K562 (cell line): Measurements from ENCODE around the gene CALD1. TPM values are rescaled to one million over a fixed set of nuclear protein-coding genes. Genes with fewer than 3 reads are reported as not detected.

Experiments used
- ATAC-seq: fragments of 200-7000 bp; cut with Tn5 transposase; 3 replicates; pipeline ENCODE4 v1.9.1; 2020; ENCODE audit warnings: moderate library complexity
- BruUV-seq: library from RNA; stranded (reverse); fragments of 400-500 nt; replicated peaks from 2 replicates; lab custom pipeline; 2021; lab: Mats Ljungman, UMichigan
- CTCF ChIA-PET: fragments of 300-600 bp; formaldehyde crosslinking; extraction: SDS; loops from one replicate; lab custom pipeline; 2021; ENCODE audit warnings: low intra/inter-chr PET ratio; lab: Yijun Ruan, JAX
- POLR2A ChIA-PET: fragments of 300-600, 350-650 bp; sonication (Branson Sonifier 250); formaldehyde crosslinking; extraction: SDS; loops from one replicate; lab custom pipeline; 2021; ENCODE audit warnings: antibody characterized with exemption, inconsistent platforms; lab: Yijun Ruan, JAX
- DNase-seq, 4 experiments: peaks; one replicate each; pipeline versions ENCODE4 v3.0.0 to v3.0.0-alpha.2; 2011 to 2018; ENCODE audit warnings: low spot score in 3 of 4, mixed read lengths in 3 of 4; ENCODE audit errors: extremely low read depth in 1 of 4
- FAIRE-seq: peaks from 2 replicates; lab custom pipeline; 2011; peaks lifted over from hg19 to GRCh38; lab: Jason Lieb, UNC
- H2AFZ ChIP-seq: 2 replicates; pipeline ENCODE4 v1.6.0; 2011; ENCODE audit warnings: low read depth, low read length, control low read depth, inconsistent platforms
- H3K27ac ChIP-seq: fragments of 200-600 bp; 3 replicates; pipeline ENCODE4 v1.8.0; 2011; ENCODE audit warnings: low read depth, mild to moderate bottlenecking, control low read depth, inconsistent platforms, low read length, moderate library complexity, mixed read lengths; ENCODE audit errors: extremely low read depth
- H3K27me3 ChIP-seq, 2 experiments: fragments of 300-600 bp in 1 of 2; 2 replicates in 1 of 2; 3 replicates in 1 of 2; pipeline versions ENCODE4 v1.6.0 to v1.8.0; 2011; ENCODE audit warnings: inconsistent platforms in 2 of 2, low read length in 2 of 2, mild to moderate bottlenecking in 1 of 2, mixed read lengths in 1 of 2, moderate library complexity in 1 of 2; ENCODE audit not compliant: control insufficient read depth in 2 of 2, insufficient read depth in 2 of 2
- H3K36me3 ChIP-seq: fragments of 300-600 bp; 3 replicates; pipeline ENCODE4 v1.8.0; 2011; ENCODE audit warnings: mild to moderate bottlenecking, low read length, inconsistent platforms; ENCODE audit not compliant: control insufficient read depth, insufficient read depth
- H3K4me1 ChIP-seq, 2 experiments: fragments of 200-600 bp in 1 of 2; replicated peaks in 1 of 2; 2 replicates in 1 of 2; 3 replicates in 1 of 2; pipeline versions ENCODE4 v1.5.1 to v1.8.0; 2011; ENCODE audit warnings: inconsistent platforms in 2 of 2, low read length in 2 of 2, mild to moderate bottlenecking in 1 of 2, mixed read lengths in 1 of 2, moderate library complexity in 1 of 2; ENCODE audit not compliant: control insufficient read depth in 2 of 2, insufficient read depth in 2 of 2
- H3K4me2 ChIP-seq: 2 replicates; pipeline ENCODE4 v1.6.1; 2011; ENCODE audit warnings: low read length, control low read depth, inconsistent platforms, mixed read lengths; ENCODE audit not compliant: insufficient read depth
- H3K4me3 ChIP-seq: fragments of 200-600 bp; sonication (generic), shearing (Covaris generic); 2 replicates; pipeline ENCODE4 v1.5.1; 2016; ENCODE audit warnings: control low read depth, inconsistent platforms
- H3K79me2 ChIP-seq: fragments of 200-600 bp; 3 replicates; pipeline ENCODE4 v1.8.0; 2011; ENCODE audit warnings: low read length, inconsistent platforms; ENCODE audit not compliant: control insufficient read depth, insufficient read depth
- H3K9ac ChIP-seq, 2 experiments: 2 replicates each; pipeline versions ENCODE4 v1.6.0 to v1.6.1; 2011; ENCODE audit warnings: low read depth in 2 of 2, low read length in 2 of 2, control low read depth in 1 of 2, inconsistent platforms in 1 of 2, mild to moderate bottlenecking in 1 of 2, mixed read lengths in 1 of 2; ENCODE audit not compliant: insufficient read depth in 1 of 2
- H3K9me1 ChIP-seq: one replicate; pipeline ENCODE4 v1.6.0; 2011; ENCODE audit warnings: inconsistent platforms, mild to moderate bottlenecking, low read length, moderate library complexity; ENCODE audit not compliant: control insufficient read depth, insufficient read depth
- H3K9me3 ChIP-seq: replicated peaks from 2 replicates; pipeline ENCODE4 v1.5.1; 2011; ENCODE audit warnings: low read depth, low read length, inconsistent platforms; ENCODE audit not compliant: control insufficient read depth, insufficient read depth
- H4K20me1 ChIP-seq: replicated peaks from 2 replicates; pipeline ENCODE4 v1.6.1; 2011; ENCODE audit warnings: low read length, inconsistent platforms, mixed read lengths; ENCODE audit not compliant: control insufficient read depth, insufficient read depth
- BMI1 ChIP-seq: fragments of 150-350 bp; IDR thresholded peaks from 2 replicates; pipeline ENCODE4 v1.6.1; 2014; ENCODE audit warnings: low read length
- CCNT2 ChIP-seq: IDR thresholded peaks from 2 replicates; pipeline ENCODE4 v1.6.1; 2011; ENCODE audit warnings: borderline replicate concordance, low read depth, mild to moderate bottlenecking, moderate library complexity, mixed read lengths, low read length; ENCODE audit not compliant: insufficient read length; ENCODE audit errors: extremely low read depth
- CREB5 ChIP-seq: fragments of 250-450 bp; sonication (Bioruptor Pico); IDR thresholded peaks from 2 replicates; pipeline ENCODE4 v1.5.0; 2020; ENCODE audit warnings: mild to moderate bottlenecking
- CSDE1 ChIP-seq, 2 experiments: fragments of 450-650 bp; IDR thresholded peaks; 2 replicates each; pipeline ENCODE4 v1.6.1; 2016; ENCODE audit warnings: mild to moderate bottlenecking in 1 of 2
- ETV6 ChIP-seq, 3 experiments: fragments of 150-350 bp in 1 of 3; sonication (generic) in 1 of 3; formaldehyde crosslinking in 1 of 3; IDR thresholded peaks; 2 replicates each; pipeline versions ENCODE4 v1.6.1 to v1.8.0; 2014 to 2022; ENCODE audit warnings: borderline replicate concordance in 2 of 3, low read depth in 2 of 3, antibody characterized with exemption in 1 of 3, low read length in 1 of 3, mild to moderate bottlenecking in 1 of 3, missing genetic modification reagents in 1 of 3
- ILF3 ChIP-seq: fragments of 450-650 bp; IDR thresholded peaks from 2 replicates; pipeline ENCODE4 v1.6.1; 2018; ENCODE audit warnings: antibody characterized with exemption, mild to moderate bottlenecking, moderate library complexity, borderline replicate concordance
- MYNN ChIP-seq, 2 experiments: sonication (generic); formaldehyde crosslinking in 1 of 2; IDR thresholded peaks; 2 replicates each; pipeline versions ENCODE4 v1.5.0 to v1.6.1; 2016 to 2020; ENCODE audit warnings: antibody characterized with exemption in 1 of 2, missing genetic modification reagents in 1 of 2
- NBN ChIP-seq: fragments of 450-650 bp; IDR thresholded peaks from 2 replicates; pipeline ENCODE4 v1.6.1; 2016; ENCODE audit warnings: low read depth, mild to moderate bottlenecking
- PRMT5 ChIP-seq: sonication (generic); formaldehyde crosslinking; IDR thresholded peaks from 2 replicates; pipeline ENCODE4 v1.5.0; 2020; ENCODE audit warnings: missing genetic modification reagents
- PURB ChIP-seq: sonication (generic); formaldehyde crosslinking; IDR thresholded peaks from 2 replicates; pipeline ENCODE4 v1.9.0; 2021; ENCODE audit warnings: low read depth, mild to moderate bottlenecking, missing genetic modification reagents
- PYGO2 ChIP-seq: fragments of 450-650 bp; IDR thresholded peaks from 2 replicates; pipeline ENCODE4 v1.6.1; 2016; ENCODE audit warnings: mild to moderate bottlenecking, missing genetic modification characterization, moderate library complexity, missing compliant biosample characterization
- RBFOX2 ChIP-seq: fragments of 200-400 bp; formaldehyde crosslinking; IDR thresholded peaks from 2 replicates; pipeline ENCODE4 v1.6.1; 2017; ENCODE audit warnings: low read depth, mild to moderate bottlenecking, low read length, moderate library complexity
- SMAD2 ChIP-seq: fragments of 150-350 bp; IDR thresholded peaks from 2 replicates; pipeline ENCODE4 v1.6.1; 2014; ENCODE audit warnings: low read depth, mild to moderate bottlenecking, low read length
- ZFPM2 ChIP-seq: fragments of 250-450 bp; sonication (Bioruptor Pico); IDR thresholded peaks from 2 replicates; pipeline ENCODE4 v1.5.1; 2022; ENCODE audit warnings: mild to moderate bottlenecking
- ZNF644 ChIP-seq: fragments of 200-800 bp; sonication (Bioruptor generic); IDR thresholded peaks from 2 replicates; pipeline ENCODE4 v1.6.1; 2016; ENCODE audit warnings: low read depth, missing genetic modification characterization, missing compliant biosample characterization
- ZNF830 ChIP-seq: fragments of 250-450 bp; sonication (Bioruptor Pico); IDR thresholded peaks from 2 replicates; pipeline ENCODE4 v1.5.0; 2021; ENCODE audit warnings: mild to moderate bottlenecking
- WGBS: fragments of 100-300 bp; shearing (Covaris generic); methylation state at CpG from one replicate; pipeline ENCODE4 v1.1.6; 2016; ENCODE audit warnings: low coverage, mixed read lengths; ENCODE audit not compliant: insufficient coverage; ENCODE audit errors: missing lambda C conversion rate; 5-methylcytosine and 5-hydroxymethylcytosine counted together
- in situ Hi-C: fragments of 300-500 bp; cut with MboI; formaldehyde crosslinking; loops from 4 replicates; pipeline ENCODE4 v1.15.0; 2018; ENCODE audit warnings: inconsistent platforms, mixed read lengths
- intact Hi-C: fragments of 100-400 bp; cut with micrococcal nuclease; formaldehyde crosslinking; loops from 2 replicates; pipeline ENCODE4 v1.14.2; 2022
- polyA plus RNA-seq, 8 experiments: library from polyadenylated mRNA; depleted of rRNA in 4 of 8; stranded (reverse) in 5 of 8; unstranded in 3 of 8; fragments of >200 nt; fragmentation: Nextera tagmentation in 2 of 8; fragmentation: Illumina TruSeq in 1 of 8; extraction: Ambion mirVana in 2 of 8; extraction: Trizol in 1 of 8; gene quantifications; 2 replicates each; pipeline versions ENCODE4 v1.2.1 to v1.2.3, GENCODE V29; 2011 to 2014; ENCODE audit warnings: inconsistent platforms in 1 of 8, missing spikeins in 1 of 8
- total RNA-seq, 7 experiments: library from RNA; depleted of rRNA in 6 of 7; stranded (reverse); fragments of >200 nt in 6 of 7; fragmentation: Illumina TruSeq in 2 of 7; extraction: Trizol in 2 of 7; gene quantifications; 2 replicates each; pipeline versions ENCODE4 v1.2.1 to v1.2.3, GENCODE V29; 2011 to 2021; ENCODE audit warnings: low replicate concordance in 1 of 7

Gene CALD1
- total and polyA plus RNA-seq, 9 of the 15 experiments (the other 6 are each of a cell fraction or from before 2014, with no cell fraction given): 0.40 TPM; not detected in 8

GRCh38 chr7:134919240-134919641, 139.8 kb downstream of the CALD1 start (continued):
- TF ChIP-seq ILF3 (no peak), MYNN (IDR thresholded peaks at IDR 0.05) (no peak), MYNN (CRISPR knock-in tag; IDR thresholded peaks at IDR 0.05) (no peak), PRMT5 (CRISPR knock-in tag) (no peak), CREB5 (CRISPR knock-in tag) (no peak), NBN (no peak), PURB (CRISPR knock-in tag) (no peak)

GRCh38 chr7:134920026-134920753, 140.8 kb downstream of the CALD1 start:
- Histone ChIP-seq H3K27me3 (no peaks in the 10 kb centered on the region), H4K20me1 (no peaks in the 10 kb centered on the region), H3K9me1 (no peaks in the 10 kb centered on the region), H3K9me3 (no peaks in the 10 kb centered on the region), H3K36me3 (no peaks in the 10 kb centered on the region), H3K9ac (no peak overlapping the region), H3K4me1 (no peaks in the 10 kb centered on the region; a peak in 1 of 5 replicates), H3K79me2 (no peaks in the 10 kb centered on the region), H3K4me3 (no peak overlapping the region), H3K27ac (no peak overlapping the region), H2AFZ (no peak overlapping the region), H3K4me2 (no peak overlapping the region)
- no peak for DNase-seq
- TF ChIP-seq RBFOX2 (no peak), SMAD2 (no peak), ZNF644 (tag) (no peak), PYGO2 (tag) (no peak), CSDE1 (IDR thresholded peaks at IDR 0.05) (no peak), BMI1 (no peak), ZNF830 (CRISPR knock-in tag) (no peak), ETV6 (IDR thresholded peaks at IDR 0.05; ENCODE audit: borderline replicate concordance in 1 of 2, low read depth in 2 of 2, low read length in 1 of 2) (no peak), ETV6 (CRISPR knock-in tag; IDR thresholded peaks at IDR 0.05; ENCODE audit: borderline replicate concordance) (no peak), ZFPM2 (CRISPR knock-in tag) (no peak), CCNT2 (no peak)
- ChIA-PET CTCF (no interaction called here), POLR2A (interaction anchor here (0.8 to 1.1 kb wide), 2 partner anchors 15 to 28 kb away, joined by 3 read pairs; no protein-coding TSS in a partner anchor)
- in situ Hi-C loops (no loop called here), intact Hi-C loops (no loop called here)
- no TSS peak for BruUV-seq
- no peak for ATAC-seq
- 4% methylated on average over 2 of the region's 2 CpGs for WGBS
- no peak for FAIRE-seq
